ENCODE results near the gene ZFHX3.

DNA sequence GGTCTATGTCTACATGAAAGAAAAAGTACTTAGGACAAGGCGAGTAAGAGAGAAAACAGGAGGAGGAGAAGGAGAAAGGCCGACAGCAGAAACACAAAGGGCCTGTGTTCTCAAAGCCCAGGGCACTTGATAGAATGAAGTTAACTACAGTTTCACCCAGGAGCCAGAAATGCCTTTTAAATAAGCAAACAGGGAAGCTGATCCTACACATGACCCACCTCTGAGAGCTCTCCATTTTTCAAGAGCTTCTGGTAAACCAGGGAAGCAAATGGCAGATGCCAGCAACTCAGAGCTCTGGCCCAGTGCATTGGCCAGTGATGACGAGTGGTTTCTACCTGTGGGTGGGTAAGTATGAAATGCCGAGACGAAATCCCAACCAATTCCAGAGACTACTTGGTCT is 163.4 kb downstream of the ZFHX3 start:
- TF ChIP-seq CTCF (IDR thresholded peaks at IDR 0.05; ENCODE audit: extremely low read depth in 1 of 2, insufficient read depth in 1 of 2, low read depth in 1 of 2, low read length in 2 of 2) (no peak), POLR2A (IDR thresholded peaks at IDR 0.05; ENCODE audit: low read depth, low read length) (no peak), EZH2 (IDR thresholded peaks at IDR 0.05; ENCODE audit: borderline replicate concordance, low read depth, low read length, severe bottlenecking) (no peak), POLR2AphosphoS5 (IDR thresholded peaks at IDR 0.05; ENCODE audit: insufficient read depth, low read depth, low read length) (no peak), GATA2 (IDR thresholded peaks at IDR 0.05; ENCODE audit: insufficient read depth, insufficient read length, low read depth, low read length) (no peak), MYC (IDR thresholded peaks at IDR 0.05; ENCODE audit: low read depth, low read length) (no peak)

Data from endothelial cell of umbilical vein (primary cell).